Hepatic stellate cell (primary cell): Measurements from ENCODE around the gene DNAI4.
"Not testable (repeated sequence)": the region's sequence is repeated elsewhere in the genome, so short reads cannot be mapped to it uniquely, and the experiment has no call there.

ENCODE experiments used
- DNase-seq: peaks from one replicate; pipeline ENCODE4 v3.0.0; 2011; ENCODE audit warnings: low spot score

DNAI4 gene

GRCh38 chr1:66833112-66833511 is 91.5 kb downstream of the DNAI4 start:
- no peak for DNase-seq

GRCh38 chr1:66831529-66832239 is 93.0 kb downstream of the DNAI4 start:
- no peak for DNase-seq

GRCh38 chr1:66824771-66825170 is 99.9 kb downstream of the DNAI4 start:
- no peak for DNase-seq

- peak; percentile 3 for DNase-seq
These were observed 114.8 kb downstream of the DNAI4 start for GRCh38 chr1:66809736-66810326.

GRCh38 chr1:66809245-66809644 is 115.4 kb downstream of the DNAI4 start:
- no peak for DNase-seq

GRCh38 chr1:66795839-66796238 is 128.8 kb downstream of the DNAI4 start:
- not testable (repeated sequence) for DNase-seq

GRCh38 chr1:66791621-66792610 is 132.7 kb downstream of the DNAI4 start:
- no peak for DNase-seq

GRCh38 chr1:66788231-66788939 is 136.3 kb downstream of the DNAI4 start:
- DNase-seq: no peak

- no peak for DNase-seq
These were observed 137.0 kb downstream of the DNAI4 start for GRCh38 chr1:66787641-66788040.

GRCh38 chr1:66785800-66786199 is 138.9 kb downstream of the DNAI4 start:
- not testable (repeated sequence) for DNase-seq

GRCh38 chr1:66779475-66780078 is 145.1 kb downstream of the DNAI4 start:
- no peak for DNase-seq

- no peak for DNase-seq
These were observed 145.7 kb downstream of the DNAI4 start for GRCh38 chr1:66778969-66779368.

GRCh38 chr1:66778266-66778665 is 146.4 kb downstream of the DNAI4 start:
- no peak for DNase-seq

- DNase-seq: no peak
These were observed 146.8 kb downstream of the DNAI4 start for GRCh38 chr1:66777831-66778230.

- no peak for DNase-seq
These were observed 149.0 kb downstream of the DNAI4 start for GRCh38 chr1:66775646-66776045.

GRCh38 chr1:66774438-66774837 is 150.2 kb downstream of the DNAI4 start:
- no peak for DNase-seq

- no peak for DNase-seq
These were observed 151.4 kb downstream of the DNAI4 start for GRCh38 chr1:66773227-66773626.

- DNase-seq: no peak
These were observed 154.0 kb downstream of the DNAI4 start for GRCh38 chr1:66770694-66771093.

- DNase-seq: no peak
These were observed 154.4 kb downstream of the DNAI4 start for GRCh38 chr1:66770240-66770639.

GRCh38 chr1:66769512-66770229 is 155.0 kb downstream of the DNAI4 start:
- DNase-seq: no peak

- no peak for DNase-seq
These were observed 155.7 kb downstream of the DNAI4 start for GRCh38 chr1:66768965-66769364.
